Liver (tissue), 9 donors: ENCODE results near the gene SLX9. TPM values are rescaled to one million over a fixed set of nuclear protein-coding genes. Genes with fewer than 3 reads are reported as not detected.

ENCODE experiments used
- DNase-seq: peaks from one replicate; pipeline ENCODE4 v3.0.0-alpha.2; 2017; ENCODE audit warnings: low spot score
- H3K27ac ChIP-seq, 2 donors: one replicate each; pipeline ENCODE4 v1.7.0; 2013; ENCODE audit warnings: inconsistent platforms in 2 of 2, low read length in 2 of 2, control low read depth in 1 of 2, low read depth in 1 of 2, mild to moderate bottlenecking in 1 of 2
- H3K27me3 ChIP-seq, 4 donors: one replicate each; pipeline versions ENCODE4 v1.6.1 to v1.7.0; 2013; ENCODE audit warnings: low read length in 3 of 4, inconsistent platforms in 1 of 4, mild to moderate bottlenecking in 1 of 4, moderate library complexity in 1 of 4; ENCODE audit not compliant: control insufficient read depth in 4 of 4, insufficient read depth in 4 of 4
- H3K36me3 ChIP-seq, 4 donors: one replicate each; pipeline versions ENCODE4 v1.6.1 to v1.7.0; 2013; ENCODE audit warnings: low read length in 3 of 4, mild to moderate bottlenecking in 3 of 4, low read depth in 1 of 4, moderate library complexity in 1 of 4; ENCODE audit not compliant: control insufficient read depth in 4 of 4, insufficient read depth in 3 of 4
- H3K4me1 ChIP-seq, 4 donors: one replicate each; pipeline versions ENCODE4 v1.6.1 to v1.7.0; 2013; ENCODE audit warnings: low read length in 3 of 4, mild to moderate bottlenecking in 3 of 4, moderate library complexity in 1 of 4; ENCODE audit not compliant: control insufficient read depth in 4 of 4, insufficient read depth in 4 of 4
- H3K4me3 ChIP-seq, 3 donors: one replicate each; pipeline versions ENCODE4 v1.6.1 to v1.7.0; 2013; ENCODE audit warnings: low read length in 3 of 3, control low read depth in 1 of 3, low read depth in 1 of 3, mild to moderate bottlenecking in 1 of 3
- H3K9ac ChIP-seq, 2 donors: one replicate each; pipeline ENCODE4 v1.7.0; 2013; ENCODE audit warnings: low read length in 2 of 2, mild to moderate bottlenecking in 2 of 2, moderate library complexity in 2 of 2, control low read depth in 1 of 2, low read depth in 1 of 2
- H3K9me3 ChIP-seq, 4 donors: one replicate each; pipeline versions ENCODE4 v1.6.1 to v1.7.0; 2013; ENCODE audit warnings: low read length in 3 of 4; ENCODE audit not compliant: control insufficient read depth in 4 of 4
- ATF3 ChIP-seq: IDR thresholded peaks from 2 replicates; pipeline ENCODE4 v1.6.1; 2016; ENCODE audit warnings: antibody characterized with exemption
- EGR1 ChIP-seq, 2 donors: IDR thresholded peaks; 2 replicates each; pipeline ENCODE4 v1.6.1; 2016 to 2018; ENCODE audit warnings: antibody characterized with exemption in 2 of 2, low read depth in 2 of 2
- FOXA1 ChIP-seq: IDR thresholded peaks from 2 replicates; pipeline ENCODE4 v1.6.1; 2016; ENCODE audit warnings: antibody characterized with exemption
- FOXA2 ChIP-seq: IDR thresholded peaks from 2 replicates; pipeline ENCODE4 v1.6.1; 2016; ENCODE audit warnings: antibody characterized with exemption
- HNF4A ChIP-seq, 2 donors: conservative IDR thresholded peaks; 2 replicates each; pipeline ENCODE4 v1.6.1; 2016; ENCODE audit warnings: antibody characterized with exemption in 2 of 2, mild to moderate bottlenecking in 2 of 2
- HNF4G ChIP-seq: IDR thresholded peaks from 2 replicates; pipeline ENCODE4 v1.6.1; 2016; ENCODE audit warnings: antibody characterized with exemption
- JUND ChIP-seq, 2 donors: IDR thresholded peaks; 2 replicates each; pipeline ENCODE4 v1.6.1; 2016; ENCODE audit warnings: antibody characterized with exemption in 2 of 2
- NR2F2 ChIP-seq: IDR thresholded peaks from 2 replicates; pipeline ENCODE4 v1.6.1; 2016; ENCODE audit warnings: antibody characterized with exemption
- RAD21 ChIP-seq, 2 donors: IDR thresholded peaks; 2 replicates each; pipeline ENCODE4 v1.6.1; 2016; ENCODE audit warnings: antibody characterized with exemption in 2 of 2, mild to moderate bottlenecking in 2 of 2
- RXRA ChIP-seq, 2 donors: IDR thresholded peaks; 2 replicates each; pipeline ENCODE4 v1.6.1; 2017 to 2018; ENCODE audit warnings: antibody characterized with exemption in 2 of 2, mild to moderate bottlenecking in 1 of 2
- SP1 ChIP-seq: IDR thresholded peaks from 2 replicates; pipeline ENCODE4 v1.6.1; 2018; ENCODE audit warnings: antibody characterized with exemption, mild to moderate bottlenecking
- TAF1 ChIP-seq: conservative IDR thresholded peaks from 2 replicates; pipeline ENCODE4 v1.6.1; 2016; ENCODE audit warnings: antibody characterized with exemption, mild to moderate bottlenecking
- YY1 ChIP-seq: IDR thresholded peaks from 2 replicates; pipeline ENCODE4 v1.6.1; 2016; ENCODE audit warnings: antibody characterized with exemption, mild to moderate bottlenecking
- ZBTB33 ChIP-seq: IDR thresholded peaks from 2 replicates; pipeline ENCODE4 v1.6.1; 2016; ENCODE audit warnings: antibody characterized with exemption
- WGBS: extraction: QIAGEN DNeasy Blood & Tissue Kit; methylation state at CpG from one replicate; pipeline ENCODE4 v1.1.7; 2013; 5-methylcytosine and 5-hydroxymethylcytosine counted together
- polyA plus RNA-seq, 2 donors: library from polyadenylated mRNA; stranded (reverse) in 1 of 2; unstranded in 1 of 2; fragments of 200-250 nt in 1 of 2; fragments of >200 nt in 1 of 2; fragmentation: Nextera tagmentation in 1 of 2; extraction: Ambion mirVana in 1 of 2; gene quantifications; one replicate each; pipeline versions ENCODE4 v1.2.1 to v1.2.3, GENCODE V29; 2013 to 2015
- total RNA-seq, 2 donors: library from RNA; depleted of rRNA; stranded (reverse); fragments of >200 nt; gene quantifications; one replicate each; pipeline ENCODE4 v1.2.3, GENCODE V29; 2014
- TF ChIP-seq, protein P1 (sequence below): IDR thresholded peaks from 2 replicates; pipeline ENCODE4 v1.6.1; 2016; ENCODE audit warnings: antibody characterized with exemption
- TF ChIP-seq, protein P2 (sequence below): IDR thresholded peaks from 2 replicates; pipeline ENCODE4 v1.6.1; 2016; ENCODE audit warnings: antibody characterized with exemption, mild to moderate bottlenecking
- TF ChIP-seq, protein P3 (sequence below): fragments of 150-350 bp; IDR thresholded peaks from 2 replicates; pipeline ENCODE4 v1.5.1; 2017; ENCODE audit warnings: improper control_type of control experiment, low read depth, low read length; ENCODE audit not compliant: missing input control
- donor health status: healthy.
- donor health status: healthy.
- donor health status: healthy.
- donor health status: healthy.
- donor health status: healthy.

The SLX9 gene
- total and polyA plus RNA-seq, 4 donors, result 7.5 to 20.3 (median 12.2) TPM

GRCh38 chr21:44983421-44984206 lies 43.8 kb downstream of the SLX9 start:
- 93% methylated on average over 20 of the region's 22 CpGs for WGBS
- no peaks in the 10 kb centered on the region for H3K9me3 ChIP-seq
- DNase-seq, result no peak
- no peaks in the 10 kb centered on the region for H3K36me3 ChIP-seq
- TF ChIP-seq FOXA2 (no peak), SP1 (no peak), FOXA1 (no peak), RAD21 (IDR thresholded peaks at IDR 0.05) (no peak), HNF4G (no peak), ZBTB33 (no peak), NR2F2 (no peak), TAF1 (no peak), EGR1 (IDR thresholded peaks at IDR 0.05; ENCODE audit: low read depth in 2 of 2) (no peak), ATF3 (no peak), JUND (IDR thresholded peaks at IDR 0.05) (no peak)
- TF ChIP-seq, protein P1, sequence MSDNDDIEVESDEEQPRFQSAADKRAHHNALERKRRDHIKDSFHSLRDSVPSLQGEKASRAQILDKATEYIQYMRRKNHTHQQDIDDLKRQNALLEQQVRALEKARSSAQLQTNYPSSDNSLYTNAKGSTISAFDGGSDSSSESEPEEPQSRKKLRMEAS, result no peak
- TF ChIP-seq, protein P2, sequence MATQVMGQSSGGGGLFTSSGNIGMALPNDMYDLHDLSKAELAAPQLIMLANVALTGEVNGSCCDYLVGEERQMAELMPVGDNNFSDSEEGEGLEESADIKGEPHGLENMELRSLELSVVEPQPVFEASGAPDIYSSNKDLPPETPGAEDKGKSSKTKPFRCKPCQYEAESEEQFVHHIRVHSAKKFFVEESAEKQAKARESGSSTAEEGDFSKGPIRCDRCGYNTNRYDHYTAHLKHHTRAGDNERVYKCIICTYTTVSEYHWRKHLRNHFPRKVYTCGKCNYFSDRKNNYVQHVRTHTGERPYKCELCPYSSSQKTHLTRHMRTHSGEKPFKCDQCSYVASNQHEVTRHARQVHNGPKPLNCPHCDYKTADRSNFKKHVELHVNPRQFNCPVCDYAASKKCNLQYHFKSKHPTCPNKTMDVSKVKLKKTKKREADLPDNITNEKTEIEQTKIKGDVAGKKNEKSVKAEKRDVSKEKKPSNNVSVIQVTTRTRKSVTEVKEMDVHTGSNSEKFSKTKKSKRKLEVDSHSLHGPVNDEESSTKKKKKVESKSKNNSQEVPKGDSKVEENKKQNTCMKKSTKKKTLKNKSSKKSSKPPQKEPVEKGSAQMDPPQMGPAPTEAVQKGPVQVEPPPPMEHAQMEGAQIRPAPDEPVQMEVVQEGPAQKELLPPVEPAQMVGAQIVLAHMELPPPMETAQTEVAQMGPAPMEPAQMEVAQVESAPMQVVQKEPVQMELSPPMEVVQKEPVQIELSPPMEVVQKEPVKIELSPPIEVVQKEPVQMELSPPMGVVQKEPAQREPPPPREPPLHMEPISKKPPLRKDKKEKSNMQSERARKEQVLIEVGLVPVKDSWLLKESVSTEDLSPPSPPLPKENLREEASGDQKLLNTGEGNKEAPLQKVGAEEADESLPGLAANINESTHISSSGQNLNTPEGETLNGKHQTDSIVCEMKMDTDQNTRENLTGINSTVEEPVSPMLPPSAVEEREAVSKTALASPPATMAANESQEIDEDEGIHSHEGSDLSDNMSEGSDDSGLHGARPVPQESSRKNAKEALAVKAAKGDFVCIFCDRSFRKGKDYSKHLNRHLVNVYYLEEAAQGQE, result no peak
- TF ChIP-seq, protein P3, sequence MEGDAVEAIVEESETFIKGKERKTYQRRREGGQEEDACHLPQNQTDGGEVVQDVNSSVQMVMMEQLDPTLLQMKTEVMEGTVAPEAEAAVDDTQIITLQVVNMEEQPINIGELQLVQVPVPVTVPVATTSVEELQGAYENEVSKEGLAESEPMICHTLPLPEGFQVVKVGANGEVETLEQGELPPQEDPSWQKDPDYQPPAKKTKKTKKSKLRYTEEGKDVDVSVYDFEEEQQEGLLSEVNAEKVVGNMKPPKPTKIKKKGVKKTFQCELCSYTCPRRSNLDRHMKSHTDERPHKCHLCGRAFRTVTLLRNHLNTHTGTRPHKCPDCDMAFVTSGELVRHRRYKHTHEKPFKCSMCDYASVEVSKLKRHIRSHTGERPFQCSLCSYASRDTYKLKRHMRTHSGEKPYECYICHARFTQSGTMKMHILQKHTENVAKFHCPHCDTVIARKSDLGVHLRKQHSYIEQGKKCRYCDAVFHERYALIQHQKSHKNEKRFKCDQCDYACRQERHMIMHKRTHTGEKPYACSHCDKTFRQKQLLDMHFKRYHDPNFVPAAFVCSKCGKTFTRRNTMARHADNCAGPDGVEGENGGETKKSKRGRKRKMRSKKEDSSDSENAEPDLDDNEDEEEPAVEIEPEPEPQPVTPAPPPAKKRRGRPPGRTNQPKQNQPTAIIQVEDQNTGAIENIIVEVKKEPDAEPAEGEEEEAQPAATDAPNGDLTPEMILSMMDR, result no peak
- peaks cover 0 to 6% (median 0%) of the 10 kb centered on the region in 4 donors for H3K4me1 ChIP-seq
- no peaks in the 10 kb centered on the region for H3K27me3 ChIP-seq
- no peak overlapping the region for H3K27ac ChIP-seq
- no peak overlapping the region for H3K9ac ChIP-seq
- no peak overlapping the region for H3K4me3 ChIP-seq

DNA sequence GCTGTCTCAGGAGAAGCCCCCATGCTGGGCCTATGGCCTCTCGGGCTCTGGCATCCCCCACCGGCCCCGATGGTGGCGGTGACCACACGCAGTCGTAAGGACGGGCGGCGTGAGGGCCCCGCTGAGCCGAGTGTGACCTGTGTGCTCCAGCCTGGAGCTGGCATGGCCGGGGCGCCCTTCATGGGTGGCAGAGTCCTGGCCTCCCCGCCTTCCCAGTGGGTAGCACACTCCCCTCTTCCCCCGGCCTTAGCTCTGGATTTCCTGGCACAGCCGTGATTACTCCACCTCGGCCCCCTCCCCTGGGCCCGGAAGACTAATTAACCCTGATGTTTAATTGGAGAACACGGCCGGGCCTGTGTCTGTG lies 44.6 kb downstream of the SLX9 start:
- Histone ChIP-seq H3K27me3 (no peaks in the 10 kb centered on the region), H3K4me1 (peaks cover 0 to 6% (median 0%) of the 10 kb centered on the region in 4 donors), H3K9ac (no peak overlapping the region), H3K36me3 (no peaks in the 10 kb centered on the region), H3K4me3 (no peak overlapping the region), H3K27ac (no peak overlapping the region), H3K9me3 (no peaks in the 10 kb centered on the region)
- TF ChIP-seq, protein P1, result no peak
- TF ChIP-seq RXRA (IDR thresholded peaks at IDR 0.05), result no peak
- TF ChIP-seq NR2F2, result no peak
- no peak for TF ChIP-seq YY1
- no peak for TF ChIP-seq SP1
- TF ChIP-seq TAF1, result no peak
- no peak for TF ChIP-seq HNF4G
- TF ChIP-seq HNF4A (conservative IDR thresholded peaks at IDR 0.05), result no peak
- TF ChIP-seq JUND (IDR thresholded peaks at IDR 0.05), result no peak
- no peak for TF ChIP-seq FOXA2
- TF ChIP-seq, protein P2, result no peak
- TF ChIP-seq RAD21 (IDR thresholded peaks at IDR 0.05), result no peak
- TF ChIP-seq ATF3, result no peak
- TF ChIP-seq EGR1 (IDR thresholded peaks at IDR 0.05; ENCODE audit: low read depth in 2 of 2), result no peak
- DNase-seq, result no peak
- 79% methylated on average over 20 of the region's 20 CpGs for WGBS
